Stimulated activated CD4-positive, alpha-beta T cell treated with anti-CD3 and anti-CD28 coated beads, Interleukin-15, amount 100 ng/mL, for 48 hours (primary cell): Measurements from ENCODE around the gene FSD1L.
"Not testable (repeated sequence)": the region's sequence is repeated elsewhere in the genome, so short reads cannot be mapped to it uniquely, and the experiment has no call there.

ENCODE experiments used
- DNase-seq, 2 donors: peaks; one replicate each; pipeline ENCODE4 v3.0.0-alpha.2; 2020; ENCODE audit warnings: low read depth in 2 of 2

The FSD1L gene

GRCh38 chr9:105484226-105484625, 36.4 kb downstream of the FSD1L start:
- no peak for DNase-seq

GRCh38 chr9:105485131-105485530, 37.3 kb downstream of the FSD1L start:
- no peak for DNase-seq

- DNase-seq, result no peak
These were observed 49.0 kb downstream of the FSD1L start for GRCh38 chr9:105496826-105497225.

- DNase-seq, result no peak
These were observed 49.9 kb downstream of the FSD1L start for GRCh38 chr9:105497704-105498103.

- DNase-seq, result no peak
These were observed 52.4 kb downstream of the FSD1L start for GRCh38 chr9:105500108-105500766.

- no peak for DNase-seq
These were observed 53.6 kb downstream of the FSD1L start for GRCh38 chr9:105501414-105501813.

- DNase-seq, result no peak
These were observed 54.4 kb downstream of the FSD1L start for GRCh38 chr9:105502276-105502675.

GRCh38 chr9:105503881-105504280, 56.0 kb downstream of the FSD1L start:
- no peak for DNase-seq

GRCh38 chr9:105507096-105507790, 59.4 kb downstream of the FSD1L start:
- DNase-seq, result no peak

GRCh38 chr9:105508530-105508929, 60.7 kb downstream of the FSD1L start:
- DNase-seq, result no peak

- no peak for DNase-seq
These were observed 62.2 kb downstream of the FSD1L start for GRCh38 chr9:105510024-105510423.

GRCh38 chr9:105511446-105511845, 63.6 kb downstream of the FSD1L start:
- no peak for DNase-seq

- DNase-seq, result no peak
These were observed 68.1 kb downstream of the FSD1L start for GRCh38 chr9:105515811-105516413.

GRCh38 chr9:105519710-105520369, 72.0 kb downstream of the FSD1L start:
- not testable (repeated sequence) for DNase-seq

- DNase-seq, result not testable (repeated sequence)
These were observed 73.2 kb downstream of the FSD1L start for GRCh38 chr9:105520992-105521391.

GRCh38 chr9:105522618-105523385, 75.0 kb downstream of the FSD1L start:
- DNase-seq, result not testable (repeated sequence)

- DNase-seq, result no peak
These were observed 83.7 kb downstream of the FSD1L start for GRCh38 chr9:105531530-105531929.

GRCh38 chr9:105535920-105536668, 88.3 kb downstream of the FSD1L start:
- no peak for DNase-seq

- DNase-seq, result no peak
These were observed 91.6 kb downstream of the FSD1L start for GRCh38 chr9:105539452-105539851.

GRCh38 chr9:105541838-105542237, 94.0 kb downstream of the FSD1L start:
- DNase-seq, result no peak

GRCh38 chr9:105554042-105554441, 106.2 kb downstream of the FSD1L start:
- DNase-seq, result no peak
